ENCODE measurements around the gene PRKACA.

- TF ChIP-seq POLR2A (IDR thresholded peaks at IDR 0.05; ENCODE audit: low read depth, low read length) (no peak), POLR2AphosphoS5 (IDR thresholded peaks at IDR 0.05; ENCODE audit: low read depth, low read length) (no peak), TAF1 (IDR thresholded peaks at IDR 0.05; ENCODE audit: borderline replicate concordance, low read depth, low read length) (no peak)
Observed at GRCh38 chr19:14159059-14159458, 41.5 kb upstream of the PRKACA start.
